Parathyroid adenoma (tissue), 2 donors: ENCODE data around the gene RNU7-1.

Experiments
- H2AFZ ChIP-seq: fragments of 300-600 bp; sonication (generic); one replicate; pipeline ENCODE4 v1.7.0; 2017; ENCODE audit warnings: antibody characterized with exemption, mild to moderate bottlenecking
- H3K27ac ChIP-seq: fragments of 300-600 bp; sonication (generic); one replicate; pipeline ENCODE4 v1.7.0; 2017
- H3K27me3 ChIP-seq: fragments of 300-600 bp; sonication (generic); one replicate; pipeline ENCODE4 v1.7.0; 2017; ENCODE audit warnings: low read length; ENCODE audit not compliant: control insufficient read depth, insufficient read depth
- H3K36me3 ChIP-seq: fragments of 300-600 bp; sonication (generic); one replicate; pipeline ENCODE4 v1.7.0; 2017; ENCODE audit warnings: low read length; ENCODE audit not compliant: control insufficient read depth, insufficient read depth
- H3K4me1 ChIP-seq: fragments of 300-600 bp; sonication (generic); one replicate; pipeline ENCODE4 v1.7.0; 2017; ENCODE audit warnings: control low read depth
- H3K4me2 ChIP-seq: fragments of 300-600 bp; sonication (generic); one replicate; pipeline ENCODE4 v1.7.0; 2017; ENCODE audit warnings: low read length
- H3K4me3 ChIP-seq: fragments of 300-600 bp; sonication (generic); one replicate; pipeline ENCODE4 v1.7.0; 2017; ENCODE audit warnings: low read depth, low read length
- H3K79me2 ChIP-seq: fragments of 300-600 bp; sonication (generic); one replicate; pipeline ENCODE4 v1.7.0; 2017; ENCODE audit warnings: control low read depth
- H3K9ac ChIP-seq: fragments of 300-600 bp; sonication (generic); one replicate; pipeline ENCODE4 v1.7.0; 2017; ENCODE audit warnings: mild to moderate bottlenecking
- H3K9me3 ChIP-seq: fragments of 300-600 bp; sonication (generic); one replicate; pipeline ENCODE4 v1.7.0; 2017; ENCODE audit warnings: low read length; ENCODE audit not compliant: control insufficient read depth
- TF ChIP-seq, protein P1 (sequence below): fragments of 300-600 bp; sonication (generic); IDR thresholded peaks from one replicate; pipeline ENCODE4 v1.7.0; 2017; ENCODE audit warnings: antibody characterized with exemption, mild to moderate bottlenecking
- donor health status: primary hyperparathyroidism.

RNU7-1 gene

DNA sequence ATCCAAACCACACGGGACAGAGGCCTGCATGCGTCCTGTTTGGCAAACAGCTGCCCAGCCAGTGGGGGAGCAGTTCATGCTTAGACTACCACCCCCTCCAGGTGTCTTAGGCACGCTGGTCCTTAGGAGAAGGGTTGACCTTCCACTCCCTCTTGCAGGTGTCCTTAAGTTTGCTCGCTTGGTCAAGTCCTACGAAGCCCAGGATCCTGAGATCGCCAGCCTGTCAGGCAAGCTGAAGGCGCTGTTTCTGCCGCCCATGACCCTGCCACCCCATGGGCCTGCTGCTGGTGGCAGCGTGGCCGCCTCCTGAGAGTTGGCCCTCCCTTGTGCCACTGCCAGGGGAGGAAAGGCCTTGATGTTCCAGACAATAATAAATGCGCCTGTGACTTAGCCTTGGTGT, 2.0 kb downstream of the RNU7-1 start:
- Histone ChIP-seq H3K36me3 (no peaks in the 10 kb centered on the region), H3K4me3 (peak overlapping the region; percentile 56), H3K27me3 (no peaks in the 10 kb centered on the region), H3K79me2 (no peaks in the 10 kb centered on the region), H3K9ac (no peak overlapping the region), H2AFZ (peak overlapping the region; percentile 85), H3K27ac (peak overlapping the region; percentile 92), H3K4me1 (peaks cover 22% of the 10 kb centered on the region), H3K9me3 (no peaks in the 10 kb centered on the region), H3K4me2 (peak overlapping the region; percentile 56)
- TF ChIP-seq, protein P1, sequence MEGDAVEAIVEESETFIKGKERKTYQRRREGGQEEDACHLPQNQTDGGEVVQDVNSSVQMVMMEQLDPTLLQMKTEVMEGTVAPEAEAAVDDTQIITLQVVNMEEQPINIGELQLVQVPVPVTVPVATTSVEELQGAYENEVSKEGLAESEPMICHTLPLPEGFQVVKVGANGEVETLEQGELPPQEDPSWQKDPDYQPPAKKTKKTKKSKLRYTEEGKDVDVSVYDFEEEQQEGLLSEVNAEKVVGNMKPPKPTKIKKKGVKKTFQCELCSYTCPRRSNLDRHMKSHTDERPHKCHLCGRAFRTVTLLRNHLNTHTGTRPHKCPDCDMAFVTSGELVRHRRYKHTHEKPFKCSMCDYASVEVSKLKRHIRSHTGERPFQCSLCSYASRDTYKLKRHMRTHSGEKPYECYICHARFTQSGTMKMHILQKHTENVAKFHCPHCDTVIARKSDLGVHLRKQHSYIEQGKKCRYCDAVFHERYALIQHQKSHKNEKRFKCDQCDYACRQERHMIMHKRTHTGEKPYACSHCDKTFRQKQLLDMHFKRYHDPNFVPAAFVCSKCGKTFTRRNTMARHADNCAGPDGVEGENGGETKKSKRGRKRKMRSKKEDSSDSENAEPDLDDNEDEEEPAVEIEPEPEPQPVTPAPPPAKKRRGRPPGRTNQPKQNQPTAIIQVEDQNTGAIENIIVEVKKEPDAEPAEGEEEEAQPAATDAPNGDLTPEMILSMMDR = no peak

- no peak overlapping the region for H3K9ac ChIP-seq
- H3K27me3 ChIP-seq = no peaks in the 10 kb centered on the region
- H3K36me3 ChIP-seq = no peaks in the 10 kb centered on the region
- peak overlapping the region; percentile 56 for H3K4me3 ChIP-seq
- peaks cover 22% of the 10 kb centered on the region for H3K4me1 ChIP-seq
- peak overlapping the region; percentile 85 for H2AFZ ChIP-seq
- H3K9me3 ChIP-seq = no peaks in the 10 kb centered on the region
- H3K27ac ChIP-seq = peak overlapping the region; percentile 92
- no peaks in the 10 kb centered on the region for H3K79me2 ChIP-seq
- TF ChIP-seq, protein P1 = no peak
- peak overlapping the region; percentile 56 for H3K4me2 ChIP-seq
Observed at GRCh38 chr12:6946033-6946919, 2.7 kb downstream of the RNU7-1 start.

- peak overlapping the region; percentile 85 for H2AFZ ChIP-seq
- H3K27me3 ChIP-seq = no peaks in the 10 kb centered on the region
- no peaks in the 10 kb centered on the region for H3K79me2 ChIP-seq
- TF ChIP-seq, protein P1 = no peak
- H3K4me2 ChIP-seq = peak overlapping the region; percentile 56
- H3K4me1 ChIP-seq = peaks cover 22% of the 10 kb centered on the region
- peak overlapping the region; percentile 56 for H3K4me3 ChIP-seq
- no peak overlapping the region for H3K9ac ChIP-seq
- peak overlapping the region; percentile 92 for H3K27ac ChIP-seq
- no peaks in the 10 kb centered on the region for H3K36me3 ChIP-seq
- H3K9me3 ChIP-seq = no peaks in the 10 kb centered on the region
Observed at GRCh38 chr12:6946920-6947374, 3.3 kb downstream of the RNU7-1 start.

- no peak overlapping the region for H3K27ac ChIP-seq
- H2AFZ ChIP-seq = no peak overlapping the region
- TF ChIP-seq, protein P1 = no peak
- no peaks in the 10 kb centered on the region for H3K79me2 ChIP-seq
- H3K4me1 ChIP-seq = peaks cover 22% of the 10 kb centered on the region
- no peaks in the 10 kb centered on the region for H3K36me3 ChIP-seq
- no peak overlapping the region for H3K4me2 ChIP-seq
- no peaks in the 10 kb centered on the region for H3K27me3 ChIP-seq
- no peaks in the 10 kb centered on the region for H3K9me3 ChIP-seq
- no peak overlapping the region for H3K4me3 ChIP-seq
- H3K9ac ChIP-seq = no peak overlapping the region
Observed at GRCh38 chr12:6947615-6948014, 4.0 kb downstream of the RNU7-1 start.
